A673 (cell line): Measurements from ENCODE around the gene GALNT9. TPM values are rescaled to one million over a fixed set of nuclear protein-coding genes. Genes with fewer than 3 reads are reported as not detected.

Experiments used
- BruUV-seq: library from RNA; stranded (reverse); fragments of 400-500 nt; replicated peaks from 2 replicates; lab custom pipeline; 2021; lab: Mats Ljungman, UMichigan
- CTCF ChIA-PET: fragments of 300-600 bp; sonication (Branson Sonifier 250); formaldehyde crosslinking; loops from one replicate; lab custom pipeline; 2022; ENCODE audit warnings: antibody characterized with exemption; lab: Charles Lee
- POLR2A ChIA-PET: fragments of 300-600 bp; sonication (Branson Sonifier 250); formaldehyde crosslinking; loops from one replicate; lab custom pipeline; 2022; ENCODE audit warnings: antibody characterized with exemption; ENCODE audit not compliant: low non-redundant PET; lab: Charles Lee
- DNase-seq: peaks from one replicate; pipeline ENCODE4 v3.0.0-alpha.2; 2015; ENCODE audit warnings: low spot score
- H3K27ac ChIP-seq: fragments of 200-600 bp; sonication (generic); 2 replicates; pipeline ENCODE4 v1.5.1; 2016; ENCODE audit warnings: mixed run types, low read depth, mild to moderate bottlenecking, mixed read lengths, antibody characterized with exemption, low read length; ENCODE audit not compliant: poor library complexity, severe bottlenecking
- H3K27me3 ChIP-seq: fragments of 200-600 bp; sonication (generic); replicated peaks from 2 replicates; pipeline ENCODE4 v1.6.1; 2017; ENCODE audit warnings: mixed run types, low read depth, mild to moderate bottlenecking, mixed read lengths, antibody characterized with exemption, low read length; ENCODE audit not compliant: insufficient read depth, poor library complexity
- H3K36me3 ChIP-seq: fragments of 200-600 bp; sonication (generic); 2 replicates; pipeline ENCODE4 v1.6.1; 2016; ENCODE audit warnings: mixed run types, mild to moderate bottlenecking, mixed read lengths, antibody characterized with exemption, low read length; ENCODE audit not compliant: insufficient read depth, poor library complexity, severe bottlenecking
- H3K4me1 ChIP-seq: fragments of 200-600 bp; sonication (generic); 2 replicates; pipeline ENCODE4 v1.6.1; 2017; ENCODE audit warnings: mixed run types, mild to moderate bottlenecking, mixed read lengths, antibody characterized with exemption, low read length; ENCODE audit not compliant: insufficient read depth, poor library complexity, severe bottlenecking
- H3K4me3 ChIP-seq: fragments of 200-600 bp; sonication (generic); 2 replicates; pipeline ENCODE4 v1.5.1; 2016; ENCODE audit warnings: low read depth, mixed run types, mild to moderate bottlenecking, mixed read lengths, low read length; ENCODE audit not compliant: poor library complexity, severe bottlenecking
- H3K9me3 ChIP-seq: fragments of 200-600 bp; sonication (generic); 2 replicates; pipeline ENCODE4 v1.6.1; 2016; ENCODE audit warnings: mixed run types, low read depth, mild to moderate bottlenecking, mixed read lengths, antibody characterized with exemption, low read length; ENCODE audit not compliant: poor library complexity, severe bottlenecking
- CTCF ChIP-seq: fragments of 300-800, 200-600 bp; sonication (generic); conservative IDR thresholded peaks from 2 replicates; pipeline ENCODE4 v1.5.1; 2017; ENCODE audit warnings: low read depth, mild to moderate bottlenecking, antibody characterized with exemption, low read length, moderate library complexity, mixed read lengths
- EZH2 ChIP-seq: fragments of 200-600 bp; sonication (generic); IDR thresholded peaks from 2 replicates; pipeline ENCODE4 v1.6.1; 2017; ENCODE audit warnings: borderline replicate concordance, low read depth, mild to moderate bottlenecking, mixed read lengths, antibody characterized with exemption, low read length; ENCODE audit not compliant: poor library complexity, severe bottlenecking
- intact Hi-C: fragments of 100-400 bp; cut with micrococcal nuclease; formaldehyde crosslinking; loops from one replicate; pipeline ENCODE4 v1.10.0; 2022; ENCODE audit not compliant: unreplicated experiment
- total RNA-seq: library from RNA; stranded (reverse); gene quantifications from 2 replicates; pipeline ENCODE4 v1.2.3, GENCODE V29; 2021

The GALNT9 gene
- total RNA-seq, 1 experiment from 2014 or later, result 7.4 TPM

- H3K36me3 ChIP-seq, result no peaks in the 10 kb centered on the region
- DNase-seq, result no peak
- no peaks in the 10 kb centered on the region for H3K4me1 ChIP-seq
- TF ChIP-seq CTCF (no peak), EZH2 (no peak)
- no peak overlapping the region for H3K27ac ChIP-seq
- no peaks in the 10 kb centered on the region for H3K9me3 ChIP-seq
- intact Hi-C loops, result no loop called here
- H3K4me3 ChIP-seq, result no peak overlapping the region
- no peaks in the 10 kb centered on the region for H3K27me3 ChIP-seq
- CTCF ChIA-PET, result no interaction called here
- POLR2A ChIA-PET, result no interaction called here
- BruUV-seq, result no TSS peak
Measured at GRCh38 chr12:132295101-132295526, 34.3 kb downstream of the GALNT9 start.

GRCh38 chr12:132294121-132295034, 35.0 kb downstream of the GALNT9 start:
- Histone ChIP-seq H3K9me3 (no peaks in the 10 kb centered on the region), H3K27ac (no peak overlapping the region), H3K4me3 (no peak overlapping the region), H3K27me3 (no peaks in the 10 kb centered on the region), H3K36me3 (no peaks in the 10 kb centered on the region), H3K4me1 (no peaks in the 10 kb centered on the region)
- no TSS peak for BruUV-seq
- no peak for DNase-seq
- no peak for TF ChIP-seq CTCF
- no peak for TF ChIP-seq EZH2
- ChIA-PET CTCF (no interaction called here), POLR2A (no interaction called here)
- intact Hi-C loops, result no loop called here

- no peak for DNase-seq
- POLR2A ChIA-PET, result no interaction called here
- no peak overlapping the region for H3K4me3 ChIP-seq
- no peaks in the 10 kb centered on the region for H3K4me1 ChIP-seq
- intact Hi-C loops, result no loop called here
- no peaks in the 10 kb centered on the region for H3K36me3 ChIP-seq
- BruUV-seq, result no TSS peak
- H3K27me3 ChIP-seq, result no peaks in the 10 kb centered on the region
- TF ChIP-seq CTCF, result no peak
- TF ChIP-seq EZH2, result no peak
- H3K9me3 ChIP-seq, result no peaks in the 10 kb centered on the region
- no peak overlapping the region for H3K27ac ChIP-seq
- CTCF ChIA-PET, result no interaction called here
Measured at GRCh38 chr12:132292328-132293319, 36.8 kb downstream of the GALNT9 start.
